Brain microvascular endothelial cell (primary cell): ENCODE results near the gene GSTO1.

Source experiments
- DNase-seq: peaks from one replicate; pipeline ENCODE4 v3.0.0-alpha.2; 2020
- H3K27ac ChIP-seq: fragments of 250-450 bp; sonication (Bioruptor Pico); 2 replicates; pipeline ENCODE4 v1.5.1; 2020; ENCODE audit warnings: mild to moderate bottlenecking, moderate library complexity
- H3K27me3 ChIP-seq: fragments of 250-450 bp; sonication (Bioruptor Pico); replicated peaks from 2 replicates; pipeline ENCODE4 v1.5.1; 2020; ENCODE audit warnings: mild to moderate bottlenecking
- H3K36me3 ChIP-seq: fragments of 250-450 bp; sonication (Bioruptor Pico); replicated peaks from 2 replicates; pipeline ENCODE4 v1.5.1; 2020; ENCODE audit warnings: mild to moderate bottlenecking
- H3K4me3 ChIP-seq: 2 replicates; pipeline ENCODE4 v1.5.1; 2011; ENCODE audit warnings: low read depth, mild to moderate bottlenecking, control low read depth, low read length, moderate library complexity
- CTCF ChIP-seq: IDR thresholded peaks from 2 replicates; pipeline ENCODE4 v1.5.1; 2011; ENCODE audit warnings: low read depth, mild to moderate bottlenecking, moderate library complexity, low read length, control low read depth, inconsistent platforms; ENCODE audit errors: missing control alignments
- in situ Hi-C: cut with HindIII; loops from 2 replicates; pipeline ENCODE4 v1.10.0; 2017; ENCODE audit warnings: low sequenced_read_pairs, low pct_ligation_motif_present

Gene GSTO1

GRCh38 chr10:104300736-104301292 lies 46.1 kb downstream of the GSTO1 start:
- peak overlapping the region; percentile 35 for H3K4me3 ChIP-seq
- peak overlapping the region; percentile 100 for H3K27ac ChIP-seq
- peak; percentile 20 for TF ChIP-seq CTCF
- no peaks in the 10 kb centered on the region for H3K36me3 ChIP-seq
- in situ Hi-C loops, result no loop called here
- DNase-seq, result peak; percentile 97
- H3K27me3 ChIP-seq, result no peaks in the 10 kb centered on the region

GRCh38 chr10:104301907-104302690 lies 47.4 kb downstream of the GSTO1 start:
- no peak overlapping the region for H3K4me3 ChIP-seq
- peak overlapping the region; percentile 100 for H3K27ac ChIP-seq
- H3K27me3 ChIP-seq, result no peaks in the 10 kb centered on the region
- no peak for DNase-seq
- H3K36me3 ChIP-seq, result no peaks in the 10 kb centered on the region
- in situ Hi-C loops, result no loop called here
- TF ChIP-seq CTCF, result peak; percentile 38

GRCh38 chr10:104303594-104304355 lies 49.1 kb downstream of the GSTO1 start:
- no peak for DNase-seq
- in situ Hi-C loops, result no loop called here
- H3K4me3 ChIP-seq, result no peak overlapping the region
- no peak overlapping the region for H3K27ac ChIP-seq
- no peaks in the 10 kb centered on the region for H3K27me3 ChIP-seq
- H3K36me3 ChIP-seq, result peaks cover 11% of the 10 kb centered on the region
- TF ChIP-seq CTCF, result no peak

- DNase-seq, result no peak
- Histone ChIP-seq H3K36me3 (peaks cover 14% of the 10 kb centered on the region), H3K27ac (no peak overlapping the region), H3K4me3 (no peak overlapping the region), H3K27me3 (no peaks in the 10 kb centered on the region)
- no peak for TF ChIP-seq CTCF
- in situ Hi-C loops, result no loop called here
These were observed 49.7 kb downstream of the GSTO1 start for GRCh38 chr10:104304356-104304745.

GRCh38 chr10:104304927-104305326 lies 50.2 kb downstream of the GSTO1 start:
- in situ Hi-C loops, result no loop called here
- Histone ChIP-seq H3K36me3 (peaks cover 16% of the 10 kb centered on the region), H3K27ac (no peak overlapping the region), H3K27me3 (no peaks in the 10 kb centered on the region), H3K4me3 (no peak overlapping the region)
- peak; percentile 11 for DNase-seq
- no peak for TF ChIP-seq CTCF
